GM21447 (cell line): ENCODE measurements around the gene CDC42EP4.
"Not testable (repeated sequence)": the region's sequence is repeated elsewhere in the genome, so short reads cannot be mapped to it uniquely, and the experiment has no call there.

Experiments used
- ATAC-seq: cut with Tn5 transposase; IDR thresholded peaks from one replicate; pipeline ENCODE4 v1.9.1; 2021; ENCODE audit not compliant: unreplicated experiment

Gene CDC42EP4

GRCh38 chr17:73281928-73282327 lies 29.9 kb downstream of the CDC42EP4 start:
- peak; percentile 90 for ATAC-seq

DNA sequence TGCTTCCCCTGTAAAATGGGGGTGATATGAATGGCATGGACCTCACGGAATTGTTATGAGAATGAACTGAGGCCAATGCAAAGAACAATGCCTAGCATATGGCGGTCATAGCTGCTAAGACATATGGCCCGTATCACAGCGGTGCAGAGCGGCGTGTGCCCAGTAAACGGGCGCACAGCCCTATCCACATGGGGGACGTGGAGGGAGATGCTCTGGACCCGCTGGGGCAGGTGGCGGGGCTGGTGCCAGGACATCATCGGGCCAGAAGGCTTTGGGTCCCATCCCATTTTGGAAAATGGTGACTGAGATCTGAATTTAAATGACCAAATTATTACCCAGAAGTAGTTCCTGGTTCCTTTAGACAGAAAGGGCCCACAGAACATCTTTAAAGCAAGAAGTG lies 31.6 kb downstream of the CDC42EP4 start:
- ATAC-seq: no peak

GRCh38 chr17:73279704-73280103 lies 32.1 kb downstream of the CDC42EP4 start:
- no peak for ATAC-seq

DNA sequence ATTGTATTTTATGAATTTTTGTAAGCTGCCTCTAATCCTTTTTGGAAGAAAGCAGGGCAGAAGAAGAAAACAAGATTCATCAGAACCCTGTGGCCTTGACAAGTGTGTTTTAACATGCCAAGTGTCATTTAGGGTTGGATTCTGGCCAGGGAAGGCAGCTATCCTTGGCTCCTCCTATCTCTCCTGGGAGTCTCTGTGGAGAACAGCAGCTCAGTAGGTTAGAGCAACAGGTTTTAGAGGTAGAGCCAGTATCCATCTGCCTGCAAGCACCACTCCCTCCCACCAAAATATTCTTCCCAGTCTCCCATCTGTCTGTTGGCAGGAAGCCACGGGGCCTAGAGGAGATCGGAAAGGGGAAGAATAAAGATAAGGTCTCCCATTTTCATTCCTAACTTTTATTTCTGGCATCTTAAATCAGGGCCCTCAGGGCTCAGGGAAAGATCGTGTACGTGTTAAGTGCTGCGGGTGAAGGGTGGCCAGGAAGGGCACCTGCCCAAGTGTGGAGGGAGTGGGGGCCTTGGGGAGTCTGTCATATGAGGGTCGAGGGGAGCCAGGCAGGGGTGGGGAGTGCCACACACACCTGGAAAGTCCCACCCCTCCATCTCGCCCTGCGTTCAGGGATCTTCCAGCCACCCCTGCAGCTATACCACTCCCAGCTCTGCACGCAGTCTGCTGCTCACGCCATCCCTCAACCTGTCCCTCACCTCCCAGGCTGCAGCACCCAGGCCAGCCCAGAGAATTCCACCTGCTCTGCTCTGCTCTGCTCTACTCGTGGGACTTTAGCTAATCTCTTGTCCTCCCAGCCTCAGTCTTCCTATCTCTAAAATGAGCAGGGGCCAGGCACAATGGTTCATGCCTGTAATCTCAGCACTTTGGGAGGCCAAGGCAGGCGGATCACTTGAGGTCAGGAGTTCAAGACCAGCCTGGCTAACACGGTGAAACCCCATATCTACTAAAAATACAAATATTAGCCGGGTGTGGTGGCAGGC lies 33.0 kb downstream of the CDC42EP4 start:
- no peak for ATAC-seq

- no peak for ATAC-seq
Measured at GRCh38 chr17:73278049-73278464, 33.7 kb downstream of the CDC42EP4 start.

- ATAC-seq: no peak
Measured at GRCh38 chr17:73274490-73274889, 37.3 kb downstream of the CDC42EP4 start.

GRCh38 chr17:73272906-73273218 lies 38.9 kb downstream of the CDC42EP4 start:
- ATAC-seq: no peak

GRCh38 chr17:73271072-73271471 lies 40.7 kb downstream of the CDC42EP4 start:
- ATAC-seq: peak; percentile 93

- ATAC-seq: no peak
Measured at GRCh38 chr17:73269791-73270190, 42.0 kb downstream of the CDC42EP4 start.

- ATAC-seq: no peak
Measured at GRCh38 chr17:73269329-73269615, 42.5 kb downstream of the CDC42EP4 start.

DNA sequence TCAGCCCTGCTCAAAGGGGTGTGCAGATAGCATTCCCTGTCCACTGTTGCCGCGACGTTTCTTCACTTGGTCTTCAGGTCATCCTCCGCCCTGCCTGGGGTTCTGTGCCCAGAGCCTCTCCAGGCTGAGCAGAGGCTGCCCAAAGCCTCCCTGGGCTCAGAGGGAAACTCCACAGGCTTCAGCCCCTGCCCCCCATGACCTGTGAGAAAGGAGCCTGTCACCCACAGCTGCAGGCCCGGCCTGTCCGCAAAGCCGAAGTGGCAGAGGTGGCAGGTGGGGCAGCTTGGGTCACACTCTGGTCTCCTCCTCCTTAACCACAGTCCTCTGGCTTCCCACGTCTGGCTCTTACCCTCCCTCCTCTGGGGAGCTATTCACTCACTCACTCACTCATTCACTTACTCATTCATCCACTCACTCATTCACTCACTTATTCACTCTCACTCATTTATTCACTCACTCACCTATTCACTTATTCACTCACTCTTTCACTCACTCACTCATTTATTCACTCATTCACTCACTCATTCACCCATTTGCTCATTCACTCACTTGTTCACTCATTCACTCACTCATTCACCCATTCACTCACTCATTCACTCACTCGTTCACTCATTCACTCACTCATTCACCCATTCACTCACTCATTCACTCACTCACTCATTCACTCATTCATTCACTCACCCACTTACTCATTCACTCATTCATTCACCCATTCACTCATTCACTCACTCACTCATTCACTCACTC lies 43.0 kb downstream of the CDC42EP4 start:
- no peak for ATAC-seq

- no peak for ATAC-seq
Measured at GRCh38 chr17:73267648-73268537, 43.9 kb downstream of the CDC42EP4 start.

DNA sequence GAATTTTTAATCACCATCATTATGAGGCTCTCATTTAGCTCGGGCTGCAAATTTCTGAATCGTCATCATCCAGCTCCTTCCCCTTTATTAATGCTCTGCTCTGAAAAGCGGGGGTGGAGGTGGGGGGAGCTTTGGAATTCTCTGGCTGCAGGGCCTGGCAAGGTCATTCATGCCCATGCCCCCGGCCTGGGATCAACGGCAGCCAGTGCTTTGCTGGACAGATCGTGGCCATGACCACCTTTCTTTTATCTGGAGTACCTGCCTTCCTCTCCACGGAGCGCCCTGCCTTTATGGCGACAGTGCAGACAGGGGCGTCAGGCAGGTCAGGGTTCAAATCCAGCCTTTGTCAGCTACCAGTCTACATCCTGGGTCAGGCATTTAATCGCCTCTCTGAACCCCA lies 45.0 kb downstream of the CDC42EP4 start:
- no peak for ATAC-seq

GRCh38 chr17:73265646-73266640 lies 45.9 kb downstream of the CDC42EP4 start:
- no peak for ATAC-seq

- not testable (repeated sequence) for ATAC-seq
Measured at GRCh38 chr17:73264448-73264847, 47.4 kb downstream of the CDC42EP4 start.

- ATAC-seq: no peak
Measured at GRCh38 chr17:73262676-73263642, 48.8 kb downstream of the CDC42EP4 start.

- ATAC-seq: no peak
Measured at GRCh38 chr17:73261952-73262675, 49.7 kb downstream of the CDC42EP4 start.

DNA sequence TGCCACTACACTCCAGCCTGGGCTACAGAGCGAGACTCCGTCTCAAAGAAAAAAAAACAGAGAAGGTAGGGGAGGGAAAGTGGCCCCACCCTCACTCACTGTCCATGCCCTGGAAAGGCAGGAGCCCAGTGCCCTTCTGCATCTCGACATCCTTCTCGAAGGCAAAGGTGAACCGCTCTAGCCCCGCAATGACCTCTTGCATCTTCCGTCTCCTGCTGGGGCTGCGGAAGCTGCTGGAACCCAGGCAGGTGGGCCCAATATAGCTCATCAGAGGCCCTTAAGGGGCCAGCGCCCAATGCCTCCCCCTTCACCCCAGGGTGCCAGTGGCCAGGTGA lies 50.2 kb downstream of the CDC42EP4 start, which contains the start of gene CPSF4L:
Gene CPSF4L, minus strand, starts transcription at position 264 of the 335 bp plus-strand sequence. Its CDS starts 62 bp downstream, at position 202.
- ATAC-seq: no peak
